Activated CD4-positive, alpha-beta memory T cell treated with anti-CD3 and anti-CD28 coated beads, Interleukin-2, amount 10 ng/mL, durations not matched to agents 7 days and 5 days (primary cell): Measurements from ENCODE around the gene KHK. TPM values are rescaled to one million over a fixed set of nuclear protein-coding genes. Genes with fewer than 3 reads are reported as not detected.

Source experiments
- CTCF ChIA-PET: fragments of 350-600 bp; sonication (Branson Sonifier 250); formaldehyde crosslinking; loops from one replicate; lab custom pipeline; 2021; ENCODE audit warnings: antibody characterized with exemption, inconsistent platforms; lab: Charles Lee
- POLR2A ChIA-PET: fragments of 350-600 bp; sonication (Branson Sonifier 250); formaldehyde crosslinking; loops from one replicate; lab custom pipeline; 2021; ENCODE audit warnings: antibody characterized with exemption; lab: Charles Lee
- DNase-seq: peaks from one replicate; pipeline ENCODE4 v3.0.0-alpha.2; 2020
- H3K27ac Mint-ChIP-seq: one replicate; pipeline ENCODE4 v1.8.0; 2021; ENCODE audit warnings: mild to moderate bottlenecking, mixed read lengths
- H3K27me3 Mint-ChIP-seq: one replicate; pipeline ENCODE4 v1.8.0; 2021; ENCODE audit warnings: mixed read lengths
- H3K36me3 Mint-ChIP-seq: one replicate; pipeline ENCODE4 v1.8.0; 2021; ENCODE audit warnings: low read depth, mixed read lengths
- H3K4me1 Mint-ChIP-seq: one replicate; pipeline ENCODE4 v1.8.0; 2021; ENCODE audit warnings: mixed read lengths
- H3K4me3 Mint-ChIP-seq: one replicate; pipeline ENCODE4 v1.8.0; 2021; ENCODE audit warnings: mild to moderate bottlenecking, mixed read lengths
- H3K9me3 Mint-ChIP-seq: one replicate; pipeline ENCODE4 v1.8.0; 2021; ENCODE audit warnings: mixed read lengths
- total RNA-seq, 2 experiments: library from RNA; stranded (reverse); gene quantifications; one replicate each; pipeline ENCODE4 v1.2.3, GENCODE V29; 2021

KHK gene
- total RNA-seq, 2 experiments from 2014 or later, result 5.6 to 6.6 TPM

DNA sequence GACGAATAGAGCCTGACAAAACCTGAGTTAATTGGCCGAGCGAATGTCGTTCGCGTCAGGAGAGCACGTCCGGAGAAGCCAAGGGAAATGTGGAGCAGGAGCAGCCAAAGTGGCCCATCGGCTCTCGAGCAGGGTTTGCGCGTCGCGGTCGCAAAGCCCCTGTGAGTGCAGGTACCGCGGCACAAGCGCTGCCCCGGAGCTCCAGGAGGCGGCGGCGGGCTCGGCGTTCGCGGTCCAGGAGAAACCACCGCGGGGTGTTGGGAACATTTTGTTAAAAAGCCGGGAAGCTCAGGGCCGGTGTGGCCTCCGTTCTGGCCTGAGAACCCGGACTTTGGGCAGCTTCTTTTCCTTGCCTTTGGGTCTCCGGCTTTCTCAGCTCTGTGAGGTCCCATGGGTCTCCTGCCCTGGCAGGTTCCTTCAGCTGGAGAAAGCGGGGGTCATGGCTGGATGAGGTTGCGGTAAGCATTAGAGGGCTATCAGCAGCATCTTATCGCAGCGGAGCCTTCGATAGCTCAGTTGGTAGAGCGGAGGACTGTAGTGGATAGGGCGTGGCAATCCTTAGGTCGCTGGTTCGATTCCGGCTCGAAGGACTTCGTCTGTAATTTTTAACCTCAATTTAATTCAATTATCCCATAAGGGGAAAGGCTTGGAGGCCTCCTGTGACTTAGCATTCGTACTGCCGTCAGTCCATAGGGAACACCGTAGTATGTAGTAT is 36.1 kb upstream of the KHK start:
- ChIA-PET CTCF (interaction anchor here (1.0 to 3.6 kb wide), 11 partner anchors 14 to 253 kb away, joined by 3 to 18 read pairs (median 10); partner anchors contain the start of genes OST4 and TMEM214), POLR2A (interaction anchor here (0.6 to 12.8 kb wide), 21 partner anchors 8 to 1820 kb away, joined by 3 to 196 read pairs (median 4); partner anchors contain the start of genes ATRAID, GTF3C2, KHK and MPV17)
- peaks cover 28% of the 10 kb centered on the region for H3K4me1 Mint-ChIP-seq

GRCh38 chr2:27050996-27051901 is 35.3 kb upstream of the KHK start, which contains the start of gene AGBL5:
TSS of gene AGBL5 (plus strand) at chr2:27051668. CDS start at chr2:27052959, 1,291 bp downstream.
- H3K36me3 Mint-ChIP-seq, result peaks cover 34% of the 10 kb centered on the region
- H3K9me3 Mint-ChIP-seq, result no peaks in the 10 kb centered on the region
- peak; percentile 97 for DNase-seq
- peaks cover 28% of the 10 kb centered on the region for H3K4me1 Mint-ChIP-seq
- peaks cover 5% of the 10 kb centered on the region for H3K27me3 Mint-ChIP-seq
- peak within 1 kb of the TSS; percentile 97 for H3K27ac Mint-ChIP-seq
- ChIA-PET CTCF (interaction anchor here (0.6 to 3.6 kb wide), 13 partner anchors 15 to 252 kb away, joined by 3 to 18 read pairs (median 8); partner anchors contain the start of genes OST4 and TMEM214), POLR2A (interaction anchor here (0.6 to 12.8 kb wide), 24 partner anchors 9 to 1819 kb away, joined by 3 to 196 read pairs (median 4); partner anchors contain the start of genes ABHD1, ATRAID, CAD and GTF3C2)
- H3K4me3 Mint-ChIP-seq, result peak within 1 kb of the TSS; percentile 98

More for the DNA sequence above, 36.1 kb upstream of the KHK start:
- peak; percentile 95 for DNase-seq
- Mint-ChIP-seq H3K27me3 (peaks cover 5% of the 10 kb centered on the region), H3K36me3 (peaks cover 29% of the 10 kb centered on the region), H3K4me3 (peak overlapping the region; percentile 98), H3K9me3 (no peaks in the 10 kb centered on the region), H3K27ac (peak overlapping the region; percentile 97)

GRCh38 chr2:27051902-27052645 is 34.5 kb upstream of the KHK start:
- H3K4me1 Mint-ChIP-seq, result peaks cover 28% of the 10 kb centered on the region
- peaks cover 5% of the 10 kb centered on the region for H3K27me3 Mint-ChIP-seq
- H3K9me3 Mint-ChIP-seq, result no peaks in the 10 kb centered on the region
- peaks cover 36% of the 10 kb centered on the region for H3K36me3 Mint-ChIP-seq
- DNase-seq, result no peak
- POLR2A ChIA-PET, result interaction anchor here (0.6 to 12.8 kb wide), 18 partner anchors 10 to 358 kb away, joined by 3 to 196 read pairs (median 6); partner anchors contain the start of genes ABHD1, ATRAID, CAD and GTF3C2
- H3K4me3 Mint-ChIP-seq, result peak overlapping the region; percentile 98
- H3K27ac Mint-ChIP-seq, result peak overlapping the region; percentile 73
- CTCF ChIA-PET, result interaction anchor here (1.3 to 3.6 kb wide), 7 partner anchors 16 to 33 kb away, joined by 3 to 18 read pairs (median 11); partner anchors contain the start of genes OST4 and TMEM214

DNA sequence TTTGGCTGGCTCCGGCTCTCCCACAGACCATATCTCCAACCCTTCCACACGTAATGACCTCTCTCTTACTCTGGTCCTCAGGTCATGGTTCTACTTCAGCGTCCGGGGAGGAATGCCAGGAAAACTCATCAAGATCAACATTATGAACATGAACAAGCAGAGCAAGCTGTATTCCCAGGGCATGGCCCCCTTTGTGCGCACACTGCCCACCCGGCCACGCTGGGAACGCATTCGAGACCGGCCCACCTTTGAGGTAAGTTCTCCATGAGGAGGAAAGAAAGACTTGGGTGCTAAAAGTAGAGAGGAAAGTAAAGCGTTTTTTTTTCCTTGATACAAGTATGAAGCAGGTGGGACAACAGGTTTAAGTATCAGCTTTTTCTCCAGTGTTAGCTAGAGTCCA is 33.3 kb upstream of the KHK start:
- H3K27ac Mint-ChIP-seq, result no peak overlapping the region
- H3K27me3 Mint-ChIP-seq, result peaks cover 5% of the 10 kb centered on the region
- peak overlapping the region; percentile 45 for H3K4me3 Mint-ChIP-seq
- H3K9me3 Mint-ChIP-seq, result no peaks in the 10 kb centered on the region
- peaks cover 26% of the 10 kb centered on the region for H3K4me1 Mint-ChIP-seq
- peaks cover 40% of the 10 kb centered on the region for H3K36me3 Mint-ChIP-seq
- CTCF ChIA-PET, result interaction anchor here (0.8 kb wide), 1 partner anchor 248 kb away, joined by 3 read pairs; no protein-coding TSS in a partner anchor
- POLR2A ChIA-PET, result interaction anchor here (8.3 to 12.8 kb wide), 2 partner anchors 17 to 32 kb away, joined by 107 to 196 read pairs; partner anchors contain the start of genes KHK and OST4
- no peak for DNase-seq

DNA sequence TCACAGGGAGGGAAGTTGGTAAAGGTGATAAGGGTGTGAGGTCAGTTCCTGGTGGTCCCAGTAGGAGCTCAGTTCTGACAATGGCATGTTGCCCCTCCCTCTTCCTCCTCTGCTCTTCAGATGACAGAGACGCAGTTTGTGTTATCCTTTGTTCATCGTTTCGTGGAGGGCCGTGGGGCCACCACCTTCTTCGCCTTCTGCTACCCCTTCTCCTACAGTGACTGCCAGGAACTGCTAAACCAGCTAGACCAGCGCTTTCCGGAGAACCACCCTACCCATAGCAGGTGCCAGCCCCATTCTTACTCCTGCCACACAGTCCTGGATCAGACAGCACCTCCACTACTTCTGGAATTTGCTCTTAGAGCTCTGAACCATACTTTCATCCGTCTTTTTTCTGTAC is 32.8 kb upstream of the KHK start:
- Mint-ChIP-seq H3K27ac (no peak overlapping the region), H3K36me3 (peaks cover 43% of the 10 kb centered on the region), H3K9me3 (no peaks in the 10 kb centered on the region), H3K4me1 (peaks cover 26% of the 10 kb centered on the region), H3K4me3 (no peak overlapping the region), H3K27me3 (peaks cover 5% of the 10 kb centered on the region)
- POLR2A ChIA-PET, result interaction anchor here (8.3 to 12.8 kb wide), 2 partner anchors 17 to 32 kb away, joined by 107 to 196 read pairs; partner anchors contain the start of genes KHK and OST4
- CTCF ChIA-PET, result interaction anchor here (0.6 to 0.8 kb wide), 2 partner anchors 248 to 544 kb away, joined by 3 to 4 read pairs; no protein-coding TSS in a partner anchor
- DNase-seq, result no peak

- Mint-ChIP-seq H3K27ac (no peak overlapping the region), H3K4me1 (peaks cover 21% of the 10 kb centered on the region), H3K4me3 (no peak overlapping the region), H3K36me3 (peaks cover 52% of the 10 kb centered on the region), H3K9me3 (no peaks in the 10 kb centered on the region), H3K27me3 (peaks cover 5% of the 10 kb centered on the region)
- CTCF ChIA-PET, result interaction anchor here (1.4 kb wide), 1 partner anchor 33 kb away, joined by 3 read pairs; no protein-coding TSS in a partner anchor
- POLR2A ChIA-PET, result interaction anchor here (8.3 to 12.8 kb wide), 2 partner anchors 16 to 31 kb away, joined by 107 to 196 read pairs; partner anchors contain the start of genes KHK and OST4
- DNase-seq, result no peak
Observed at GRCh38 chr2:27054721-27055120, 31.9 kb upstream of the KHK start.

- Mint-ChIP-seq H3K36me3 (peaks cover 49% of the 10 kb centered on the region), H3K9me3 (no peaks in the 10 kb centered on the region), H3K4me3 (no peak overlapping the region), H3K4me1 (peaks cover 9% of the 10 kb centered on the region), H3K27ac (no peak overlapping the region), H3K27me3 (no peaks in the 10 kb centered on the region)
- POLR2A ChIA-PET, result interaction anchor here (8.3 to 12.8 kb wide), 2 partner anchors 13 to 29 kb away, joined by 107 to 196 read pairs; partner anchors contain the start of genes KHK and OST4
- no peak for DNase-seq
- CTCF ChIA-PET, result no interaction called here
Observed at GRCh38 chr2:27057184-27057583, 29.4 kb upstream of the KHK start.

GRCh38 chr2:27058210-27058609 is 28.4 kb upstream of the KHK start:
- peaks cover 4% of the 10 kb centered on the region for H3K4me1 Mint-ChIP-seq
- H3K27me3 Mint-ChIP-seq, result no peaks in the 10 kb centered on the region
- DNase-seq, result no peak
- H3K27ac Mint-ChIP-seq, result no peak overlapping the region
- H3K36me3 Mint-ChIP-seq, result peaks cover 56% of the 10 kb centered on the region
- POLR2A ChIA-PET, result interaction anchor here (12.8 kb wide), 1 partner anchor 12 kb away, joined by 196 read pairs; the partner anchor contains the start of gene OST4
- CTCF ChIA-PET, result interaction anchor here (1.6 kb wide), 1 partner anchor 13 kb away, joined by 4 read pairs; the partner anchor contains the start of gene OST4
- H3K9me3 Mint-ChIP-seq, result no peaks in the 10 kb centered on the region
- H3K4me3 Mint-ChIP-seq, result no peak overlapping the region

GRCh38 chr2:27059141-27059820 is 27.3 kb upstream of the KHK start:
- DNase-seq, result no peak
- Mint-ChIP-seq H3K27ac (no peak overlapping the region), H3K27me3 (no peaks in the 10 kb centered on the region), H3K36me3 (peaks cover 58% of the 10 kb centered on the region), H3K4me3 (no peak overlapping the region), H3K4me1 (peaks cover 3% of the 10 kb centered on the region), H3K9me3 (no peaks in the 10 kb centered on the region)
- ChIA-PET CTCF (interaction anchor here (1.0 to 1.7 kb wide), 3 partner anchors 12 to 244 kb away, joined by 3 to 6 read pairs (median 4); partner anchors contain the start of gene OST4), POLR2A (interaction anchor here (0.9 to 12.8 kb wide), 4 partner anchors 9 to 24 kb away, joined by 3 to 196 read pairs (median 19); partner anchors contain the start of genes AGBL5 and OST4)

- ChIA-PET POLR2A (interaction anchor here (6.2 to 12.8 kb wide), 2 partner anchors 10 kb away, joined by 35 to 196 read pairs; partner anchors contain the start of genes AGBL5 and OST4), CTCF (interaction anchor here (0.7 to 1.7 kb wide), 4 partner anchors 11 to 243 kb away, joined by 3 to 6 read pairs (median 4); partner anchors contain the start of gene OST4)
- no peak for DNase-seq
- Mint-ChIP-seq H3K4me1 (peaks cover 3% of the 10 kb centered on the region), H3K4me3 (no peak overlapping the region), H3K27ac (no peak overlapping the region), H3K9me3 (no peaks in the 10 kb centered on the region), H3K27me3 (no peaks in the 10 kb centered on the region), H3K36me3 (peaks cover 57% of the 10 kb centered on the region)
Observed at GRCh38 chr2:27060323-27060722, 26.2 kb upstream of the KHK start.
